Mesenchymal stem cell (in vitro differentiated cells and primary cell): ENCODE measurements around the gene FLNA.

Source experiments
- DNase-seq: peaks from one replicate; pipeline ENCODE4 v3.0.0-alpha.2; 2013
- H2AFZ ChIP-seq: one replicate; pipeline ENCODE4 v1.6.1; 2013; ENCODE audit warnings: low read depth, mild to moderate bottlenecking, control low read depth, inconsistent platforms, low read length, moderate library complexity
- H2AK5ac ChIP-seq: 2 replicates; pipeline ENCODE4 v1.6.1; 2013; ENCODE audit warnings: low read length, moderate library complexity, mild to moderate bottlenecking, inconsistent platforms; ENCODE audit not compliant: severe bottlenecking
- H2BK120ac ChIP-seq: one replicate; pipeline ENCODE4 v1.6.1; 2013; ENCODE audit warnings: low read depth, mild to moderate bottlenecking, inconsistent platforms, low read length, moderate library complexity
- H2BK12ac ChIP-seq, 2 experiments: one replicate each; pipeline ENCODE4 v1.6.1; 2013; ENCODE audit warnings: inconsistent platforms in 2 of 2, low read length in 2 of 2, mild to moderate bottlenecking in 2 of 2, moderate library complexity in 2 of 2, control low read depth in 1 of 2
- H2BK15ac ChIP-seq: one replicate; pipeline ENCODE4 v1.6.1; 2013; ENCODE audit warnings: mild to moderate bottlenecking, low read depth, inconsistent platforms; ENCODE audit not compliant: poor library complexity, severe bottlenecking
- H2BK5ac ChIP-seq: 2 replicates; pipeline ENCODE4 v1.6.1; 2013; ENCODE audit warnings: low read depth, mild to moderate bottlenecking, low read length, control low read depth, inconsistent platforms; ENCODE audit not compliant: poor library complexity, severe bottlenecking
- H3K14ac ChIP-seq, 2 experiments: one replicate each; pipeline ENCODE4 v1.6.1; 2013; ENCODE audit warnings: inconsistent platforms in 2 of 2, low read length in 2 of 2, control low read depth in 1 of 2, mild to moderate bottlenecking in 1 of 2, moderate library complexity in 1 of 2
- H3K18ac ChIP-seq, 2 experiments: one replicate each; pipeline ENCODE4 v1.6.1; 2013; ENCODE audit warnings: inconsistent platforms in 2 of 2, low read length in 2 of 2, control low read depth in 1 of 2, low read depth in 1 of 2, mild to moderate bottlenecking in 1 of 2
- H3K23ac ChIP-seq, 2 experiments: one replicate each; pipeline ENCODE4 v1.6.1; 2013; ENCODE audit warnings: inconsistent platforms in 2 of 2, low read length in 2 of 2, mild to moderate bottlenecking in 2 of 2, moderate library complexity in 2 of 2, control low read depth in 1 of 2
- H3K27ac ChIP-seq: 2 replicates; pipeline ENCODE4 v1.5.1; 2013; ENCODE audit warnings: mild to moderate bottlenecking, moderate library complexity, low read length, control low read depth, inconsistent platforms; ENCODE audit not compliant: poor library complexity, severe bottlenecking
- H3K27me3 ChIP-seq, 2 experiments: 2 replicates each; pipeline versions ENCODE4 v1.6.1 to v1.7.0; 2013; ENCODE audit warnings: low read length in 2 of 2, mild to moderate bottlenecking in 2 of 2, moderate library complexity in 2 of 2, control low read depth in 1 of 2, inconsistent platforms in 1 of 2; ENCODE audit not compliant: control insufficient read depth in 1 of 2, insufficient read depth in 1 of 2
- H3K36me3 ChIP-seq, 2 experiments: 2 replicates each; pipeline versions ENCODE4 v1.6.1 to v1.7.0; 2013; ENCODE audit warnings: low read length in 2 of 2, control low read depth in 1 of 2, inconsistent platforms in 1 of 2, low read depth in 1 of 2, mild to moderate bottlenecking in 1 of 2; ENCODE audit not compliant: insufficient read depth in 2 of 2, control insufficient read depth in 1 of 2
- H3K4ac ChIP-seq, 2 experiments: one replicate each; pipeline ENCODE4 v1.6.1; 2013; ENCODE audit warnings: inconsistent platforms in 2 of 2, low read length in 2 of 2, mild to moderate bottlenecking in 2 of 2, moderate library complexity in 2 of 2, control low read depth in 1 of 2, low read depth in 1 of 2
- H3K4me1 ChIP-seq: 2 replicates; pipeline ENCODE4 v1.6.1; 2013; ENCODE audit warnings: low read depth, low read length, control low read depth; ENCODE audit not compliant: control insufficient read depth, insufficient read depth
- H3K4me2 ChIP-seq: 2 replicates; pipeline ENCODE4 v1.6.1; 2013; ENCODE audit warnings: low read length, mild to moderate bottlenecking, inconsistent platforms; ENCODE audit not compliant: poor library complexity, severe bottlenecking
- H3K4me3 ChIP-seq, 2 experiments: 2 replicates each; pipeline versions ENCODE4 v1.5.1 to v1.7.0; 2013; ENCODE audit warnings: low read length in 2 of 2, mild to moderate bottlenecking in 2 of 2, control low read depth in 1 of 2, low read depth in 1 of 2; ENCODE audit not compliant: insufficient read depth in 1 of 2
- H3K79me1 ChIP-seq: replicated peaks from 2 replicates; pipeline ENCODE4 v1.6.1; 2013; ENCODE audit warnings: mild to moderate bottlenecking, control low read depth, low read length, inconsistent platforms; ENCODE audit not compliant: poor library complexity, severe bottlenecking
- H3K9ac ChIP-seq: 2 replicates; pipeline ENCODE4 v1.7.0; 2013; ENCODE audit warnings: mild to moderate bottlenecking, low read length, moderate library complexity
- H3K9me3 ChIP-seq: 2 replicates; pipeline ENCODE4 v1.7.0; 2013; ENCODE audit warnings: mild to moderate bottlenecking, low read length; ENCODE audit not compliant: control insufficient read depth
- H4K8ac ChIP-seq: one replicate; pipeline ENCODE4 v1.6.1; 2013; ENCODE audit warnings: inconsistent platforms, mild to moderate bottlenecking, low read length, moderate library complexity
- H4K91ac ChIP-seq: one replicate; pipeline ENCODE4 v1.6.1; 2013; ENCODE audit warnings: mild to moderate bottlenecking, low read length, inconsistent platforms
- WGBS: methylation state at CpG from one replicate; pipeline ENCODE4 v1.1.7; 2013; ENCODE audit warnings: mixed read lengths; 5-methylcytosine and 5-hydroxymethylcytosine counted together

Gene FLNA

GRCh38 chrX:154373340-154374306 lies 811 bp downstream of the FLNA start:
- Histone ChIP-seq H2AFZ (no peak overlapping the region), H3K27me3 (no peaks in the 10 kb centered on the region), H2AK5ac (peak overlapping the region; percentile 77), H2BK5ac (no peak overlapping the region), H3K14ac (peak overlapping the region in 1 of 2 experiments; percentile 4), H3K79me1 (peaks cover 5% of the 10 kb centered on the region), H4K8ac (peak overlapping the region; percentile 69), H3K27ac (peak overlapping the region; percentile 96), H2BK15ac (peak overlapping the region; percentile 48), H3K9ac (peak overlapping the region; percentile 83), H4K91ac (peak overlapping the region; percentile 57), H3K18ac (peak overlapping the region in 1 of 2 experiments; percentile 40), H3K23ac (peak overlapping the region in 1 of 2 experiments; percentile 9), H2BK120ac (no peak overlapping the region), H3K4me3 (peak overlapping the region; percentile 44 to 77), H3K36me3 (peaks cover 0 to 11% of the 10 kb centered on the region in 2 experiments), H2BK12ac (peak overlapping the region; percentile 4 to 66), H3K4me1 (peaks cover 19% of the 10 kb centered on the region), H3K4me2 (peak overlapping the region; percentile 47), H3K4ac (peak overlapping the region; percentile 15 to 49), H3K9me3 (no peaks in the 10 kb centered on the region)
- WGBS: 11% methylated on average over 18 of the region's 23 CpGs
- DNase-seq: peak; percentile 84

- Histone ChIP-seq H3K18ac (no peak overlapping the region), H3K27ac (peak overlapping the region; percentile 96), H3K4me3 (peak overlapping the region in 1 of 2 experiments; percentile 67), H4K91ac (no peak overlapping the region), H3K9me3 (no peaks in the 10 kb centered on the region), H3K14ac (no peak overlapping the region), H3K36me3 (peaks cover under 1 to 19% of the 10 kb centered on the region in 2 experiments), H2BK12ac (no peak overlapping the region), H2AFZ (no peak overlapping the region), H2AK5ac (no peak overlapping the region), H2BK120ac (no peak overlapping the region), H3K9ac (peak overlapping the region; percentile 36), H3K4me1 (peaks cover 22% of the 10 kb centered on the region), H2BK5ac (no peak overlapping the region), H3K4ac (no peak overlapping the region), H3K23ac (no peak overlapping the region), H2BK15ac (no peak overlapping the region), H3K4me2 (no peak overlapping the region), H3K79me1 (peaks cover 5% of the 10 kb centered on the region), H3K27me3 (no peaks in the 10 kb centered on the region), H4K8ac (no peak overlapping the region)
- peak; percentile 60 for DNase-seq
- 42% methylated on average over 2 of the region's 5 CpGs for WGBS
These were observed 1.8 kb downstream of the FLNA start for GRCh38 chrX:154372612-154373022.

GRCh38 chrX:154371789-154372300 lies 2.6 kb downstream of the FLNA start:
- Histone ChIP-seq H4K91ac (peak overlapping the region; percentile 68), H4K8ac (no peak overlapping the region), H3K9me3 (no peaks in the 10 kb centered on the region), H2BK5ac (peak overlapping the region; percentile 86), H3K4me3 (peak overlapping the region; percentile 55 to 67), H3K4me1 (peaks cover 29% of the 10 kb centered on the region), H3K23ac (no peak overlapping the region), H3K9ac (peak overlapping the region; percentile 36), H2AFZ (no peak overlapping the region), H3K79me1 (peaks cover under 1% of the 10 kb centered on the region), H3K27me3 (no peaks in the 10 kb centered on the region), H2BK120ac (peak overlapping the region; percentile 79), H2AK5ac (no peak overlapping the region), H2BK12ac (peak overlapping the region in 1 of 2 experiments; percentile 24), H3K36me3 (peaks cover 8 to 26% of the 10 kb centered on the region in 2 experiments), H3K4me2 (peak overlapping the region; percentile 53), H2BK15ac (peak overlapping the region; percentile 67), H3K18ac (peak overlapping the region; percentile 75 to 76), H3K27ac (peak overlapping the region; percentile 88), H3K4ac (peak overlapping the region; percentile 49 to 51), H3K14ac (peak overlapping the region in 1 of 2 experiments; percentile 68)
- no peak for DNase-seq
- WGBS: 31% methylated on average over 17 of the region's 43 CpGs
